Right lobe of liver (tissue), 6 donors: ENCODE data around the gene VWA5B1. TPM values are rescaled to one million over a fixed set of nuclear protein-coding genes. Genes with fewer than 3 reads are reported as not detected.

ENCODE experiments used
- ATAC-seq, 4 donors: fragments of 200-7000 bp; cut with Tn5 transposase; one replicate each; pipeline ENCODE4 v1.9.1; 2020; ENCODE audit warnings: mild to moderate bottlenecking in 4 of 4, moderate library complexity in 4 of 4
- DNase-seq, 3 donors: peaks; one replicate each; pipeline ENCODE4 v3.0.0-alpha.2; 2020
- H3K27ac ChIP-seq, 3 donors: fragments of 200-600 bp; one replicate each; pipeline ENCODE4 v1.8.0; 2022
- H3K27me3 ChIP-seq, 2 donors: fragments of 200-600 bp; one replicate each; pipeline ENCODE4 v1.8.0; 2022
- H3K36me3 ChIP-seq, 4 donors: fragments of 200-600 bp; sonication (generic) in 1 of 4; one replicate each; pipeline versions ENCODE4 v1.5.1 to v1.8.0; 2017 to 2022; ENCODE audit warnings: control low read depth in 1 of 4
- H3K4me1 ChIP-seq, 4 donors: fragments of 200-600 bp; sonication (generic) in 1 of 4; one replicate each; pipeline versions ENCODE4 v1.5.1 to v1.8.0; 2017 to 2022; ENCODE audit warnings: control low read depth in 1 of 4
- H3K4me3 ChIP-seq, 3 donors: fragments of 200-600 bp; one replicate each; pipeline ENCODE4 v1.8.0; 2022
- H3K9me3 ChIP-seq, 4 donors: fragments of 200-600 bp; sonication (generic) in 1 of 4; one replicate each; pipeline versions ENCODE4 v1.5.1 to v1.8.0; 2017 to 2022; ENCODE audit warnings: control low read depth in 1 of 4
- POLR2A ChIP-seq: fragments of 450-650 bp; IDR thresholded peaks from one replicate; pipeline ENCODE4 v1.6.1; 2017; ENCODE audit warnings: antibody characterized with exemption, mild to moderate bottlenecking
- WGBS: methylation state at CpG from one replicate; pipeline ENCODE4 v1.1.6; 2018; ENCODE audit warnings: low coverage, low lambda C conversion rate; ENCODE audit not compliant: insufficient coverage; ENCODE audit errors: missing lambda C conversion rate; 5-methylcytosine and 5-hydroxymethylcytosine counted together
- intact Hi-C, 2 donors: fragments of 100-400 bp; cut with DNase I; formaldehyde crosslinking; loops; one replicate each; pipeline versions ENCODE4 v1.11.2 to v1.14.1; 2022
- total RNA-seq, 6 experiments: library from RNA; depleted of rRNA in 2 of 6; stranded (reverse); fragments of >200 nt in 2 of 6; fragmentation: NEBNext Ultra II Directional in 3 of 6; extraction: Animal tissue kit (Norgen Biotek cat#: 25700) in 3 of 6; gene quantifications; one replicate each; pipeline versions ENCODE4 v1.1.0 to v1.2.4, GENCODE V29; 2016 to 2023
- TF ChIP-seq, protein P1 (sequence below), 4 donors: fragments of 200-600 bp in 3 of 4; fragments of 450-650 bp in 1 of 4; IDR thresholded peaks; one replicate each; pipeline versions ENCODE4 v1.5.1 to v1.8.0; 2016 to 2022; ENCODE audit warnings: antibody characterized with exemption in 4 of 4, mild to moderate bottlenecking in 2 of 4
- donor health status: DM: no; HTN: yes; CAD: no.
- donor health status: DM: no; HTN: no; CAD: no.
- donor health status: DM: no; HTN: no; CAD: no.
- donor health status: DM: no; HTN: yes; CAD: no.
- donor health status: DM: no; HTN: yes; CAD: no.

VWA5B1 gene
- total RNA-seq, 6 experiments from 2014 or later, result not detected

DNA sequence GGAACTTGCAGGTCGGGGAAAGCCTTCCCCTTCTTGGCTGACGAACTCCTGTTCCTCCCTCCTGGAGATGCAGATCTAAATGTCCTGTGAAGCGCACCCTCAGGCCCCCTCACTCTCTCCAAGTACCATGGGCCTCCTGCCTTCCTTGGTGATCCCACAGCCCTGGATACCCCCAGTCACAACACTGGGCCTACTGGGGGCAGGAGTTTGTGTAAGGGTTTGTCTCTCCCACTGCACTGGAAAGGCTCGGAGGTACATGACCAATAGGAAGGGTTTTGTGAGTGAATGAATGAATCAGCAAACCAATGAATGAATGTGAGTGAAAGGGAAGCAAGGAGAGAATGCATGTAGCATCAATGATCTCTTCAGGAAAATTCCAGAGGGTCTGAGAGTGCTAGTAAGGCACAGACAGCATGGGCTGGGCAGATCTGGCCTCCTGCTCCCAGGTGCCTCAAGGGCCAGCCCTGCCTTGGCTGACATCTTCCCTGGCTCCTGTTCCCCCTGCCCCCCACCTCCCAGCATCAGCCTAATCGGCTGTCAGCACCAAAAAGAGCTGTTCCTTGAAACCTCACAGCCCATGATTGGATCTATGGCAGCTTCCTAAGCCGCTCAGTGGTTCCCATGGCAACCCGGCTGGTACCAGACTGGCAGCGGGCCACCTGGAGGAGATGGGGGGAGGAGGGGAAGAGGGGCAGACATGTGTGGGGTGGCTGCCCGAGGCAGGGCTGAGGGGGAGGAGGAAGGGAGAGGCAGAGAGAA, 95.8 kb downstream of the VWA5B1 start:
- no peak overlapping the region for H3K27ac ChIP-seq
- H3K36me3 ChIP-seq, result no peaks in the 10 kb centered on the region
- 7% methylated on average over 6 of the region's 9 CpGs for WGBS
- DNase-seq (no peak), ATAC-seq (no peak)
- H3K4me1 ChIP-seq, result no peaks in the 10 kb centered on the region
- no peak overlapping the region for H3K4me3 ChIP-seq
- H3K9me3 ChIP-seq, result no peaks in the 10 kb centered on the region
- intact Hi-C loops, result no loop called here
- no peaks in the 10 kb centered on the region for H3K27me3 ChIP-seq
- TF ChIP-seq, protein P1, sequence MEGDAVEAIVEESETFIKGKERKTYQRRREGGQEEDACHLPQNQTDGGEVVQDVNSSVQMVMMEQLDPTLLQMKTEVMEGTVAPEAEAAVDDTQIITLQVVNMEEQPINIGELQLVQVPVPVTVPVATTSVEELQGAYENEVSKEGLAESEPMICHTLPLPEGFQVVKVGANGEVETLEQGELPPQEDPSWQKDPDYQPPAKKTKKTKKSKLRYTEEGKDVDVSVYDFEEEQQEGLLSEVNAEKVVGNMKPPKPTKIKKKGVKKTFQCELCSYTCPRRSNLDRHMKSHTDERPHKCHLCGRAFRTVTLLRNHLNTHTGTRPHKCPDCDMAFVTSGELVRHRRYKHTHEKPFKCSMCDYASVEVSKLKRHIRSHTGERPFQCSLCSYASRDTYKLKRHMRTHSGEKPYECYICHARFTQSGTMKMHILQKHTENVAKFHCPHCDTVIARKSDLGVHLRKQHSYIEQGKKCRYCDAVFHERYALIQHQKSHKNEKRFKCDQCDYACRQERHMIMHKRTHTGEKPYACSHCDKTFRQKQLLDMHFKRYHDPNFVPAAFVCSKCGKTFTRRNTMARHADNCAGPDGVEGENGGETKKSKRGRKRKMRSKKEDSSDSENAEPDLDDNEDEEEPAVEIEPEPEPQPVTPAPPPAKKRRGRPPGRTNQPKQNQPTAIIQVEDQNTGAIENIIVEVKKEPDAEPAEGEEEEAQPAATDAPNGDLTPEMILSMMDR (IDR thresholded peaks at IDR 0.05), result no peak
- no peak for TF ChIP-seq POLR2A

DNA sequence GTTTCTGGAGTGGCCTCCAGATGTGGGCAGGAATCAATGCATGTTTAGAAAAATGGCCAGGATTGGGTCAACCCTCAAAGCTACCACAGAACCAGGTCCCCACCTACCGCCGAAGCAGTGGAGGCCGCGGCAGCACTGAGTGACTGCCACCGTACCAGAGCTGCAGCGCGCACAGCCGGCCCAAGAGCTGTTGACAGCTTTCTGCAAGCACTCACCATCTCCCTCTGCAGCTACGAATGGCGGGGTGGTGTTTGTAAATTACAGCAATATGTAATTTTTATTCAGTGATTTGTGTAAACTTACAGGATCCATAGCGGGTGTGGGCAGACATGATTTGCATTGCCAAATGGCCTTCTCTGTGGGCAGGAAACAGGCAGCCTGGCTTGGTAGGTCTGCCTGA, 98.9 kb downstream of the VWA5B1 start:
- ATAC-seq, result no peak

DNA sequence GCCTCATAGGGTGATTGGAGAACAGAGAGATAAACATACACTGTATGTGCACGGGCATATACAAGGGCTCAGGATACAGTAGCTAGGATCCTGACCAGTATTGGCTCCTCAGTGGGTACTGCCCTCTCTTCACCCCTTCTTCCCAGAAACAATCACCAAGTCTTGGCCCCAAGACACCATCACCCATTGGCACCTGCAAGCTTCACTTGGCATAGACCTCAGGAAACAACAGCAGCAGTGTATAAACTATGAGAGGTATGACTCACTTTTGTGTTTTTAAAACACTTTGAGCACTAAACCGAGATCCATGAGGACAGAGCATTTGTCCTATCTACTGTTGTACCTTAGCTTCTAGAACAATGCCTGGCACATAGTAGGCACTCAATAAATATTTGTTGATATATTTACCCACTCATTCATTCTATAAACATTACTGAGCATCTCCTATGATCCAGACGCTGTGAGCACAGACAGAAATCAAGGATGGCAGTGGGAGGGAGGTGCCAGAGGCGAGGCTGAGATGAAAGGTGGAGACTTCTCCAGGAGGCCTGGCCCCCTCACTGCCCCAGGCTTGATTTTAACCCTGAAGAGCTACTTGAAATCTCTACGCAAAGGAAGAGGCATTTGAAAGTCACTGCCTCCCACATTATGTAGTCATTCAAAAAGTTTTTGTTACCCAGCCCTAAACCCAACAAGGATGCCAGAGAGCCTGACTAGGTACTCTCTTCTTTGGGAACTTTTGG, 100.1 kb downstream of the VWA5B1 start:
- DNase-seq (no peak), ATAC-seq (no peak)
- H3K4me1 ChIP-seq, result no peaks in the 10 kb centered on the region
- no peaks in the 10 kb centered on the region for H3K9me3 ChIP-seq
- no peaks in the 10 kb centered on the region for H3K36me3 ChIP-seq
- no peaks in the 10 kb centered on the region for H3K27me3 ChIP-seq
- no peak overlapping the region for H3K4me3 ChIP-seq
- TF ChIP-seq, protein P1 (IDR thresholded peaks at IDR 0.05), result no peak
- no peak for TF ChIP-seq POLR2A
- intact Hi-C loops, result no loop called here
- 40% methylated on average over 4 of the region's 5 CpGs for WGBS
- no peak overlapping the region for H3K27ac ChIP-seq

More for the DNA sequence above, 98.9 kb downstream of the VWA5B1 start:
- WGBS, result 68% methylated on average over 4 of the region's 11 CpGs
- H3K9me3 ChIP-seq, result no peaks in the 10 kb centered on the region
- DNase-seq, result no peak
- H3K27me3 ChIP-seq, result no peaks in the 10 kb centered on the region
- TF ChIP-seq POLR2A, result no peak
- H3K4me1 ChIP-seq, result no peaks in the 10 kb centered on the region
- intact Hi-C loops, result no loop called here
- H3K4me3 ChIP-seq, result no peak overlapping the region
- no peaks in the 10 kb centered on the region for H3K36me3 ChIP-seq
- H3K27ac ChIP-seq, result no peak overlapping the region

DNA sequence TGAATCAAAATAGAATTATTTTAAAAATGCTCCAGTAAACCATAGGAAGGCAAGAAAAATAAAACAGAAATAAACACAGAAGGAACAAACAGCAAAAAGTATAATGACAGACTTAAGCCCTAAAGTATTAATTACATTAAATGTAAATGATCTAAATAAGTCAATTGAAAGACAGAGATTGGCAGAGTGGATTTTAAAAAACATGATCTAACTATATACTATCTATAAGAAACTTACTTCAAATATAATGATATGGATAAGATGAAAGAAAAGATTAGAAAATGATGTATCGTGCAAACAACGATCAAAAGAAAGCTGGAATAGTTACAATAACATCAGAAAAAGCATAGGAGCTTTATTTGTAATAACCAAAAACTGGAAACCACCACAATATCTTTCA, 104.6 kb downstream of the VWA5B1 start:
- H3K9me3 ChIP-seq, result no peaks in the 10 kb centered on the region
- WGBS, result 55% methylated on average over 2 of the region's 2 CpGs
- no peak for DNase-seq
- intact Hi-C loops, result no loop called here
- H3K27ac ChIP-seq, result no peak overlapping the region
- H3K27me3 ChIP-seq, result no peaks in the 10 kb centered on the region
- H3K4me1 ChIP-seq, result no peaks in the 10 kb centered on the region
- no peak for TF ChIP-seq POLR2A
- TF ChIP-seq, protein P1 (IDR thresholded peaks at IDR 0.05), result no peak
- H3K4me3 ChIP-seq, result no peak overlapping the region
- ATAC-seq, result no peak
- no peaks in the 10 kb centered on the region for H3K36me3 ChIP-seq

DNA sequence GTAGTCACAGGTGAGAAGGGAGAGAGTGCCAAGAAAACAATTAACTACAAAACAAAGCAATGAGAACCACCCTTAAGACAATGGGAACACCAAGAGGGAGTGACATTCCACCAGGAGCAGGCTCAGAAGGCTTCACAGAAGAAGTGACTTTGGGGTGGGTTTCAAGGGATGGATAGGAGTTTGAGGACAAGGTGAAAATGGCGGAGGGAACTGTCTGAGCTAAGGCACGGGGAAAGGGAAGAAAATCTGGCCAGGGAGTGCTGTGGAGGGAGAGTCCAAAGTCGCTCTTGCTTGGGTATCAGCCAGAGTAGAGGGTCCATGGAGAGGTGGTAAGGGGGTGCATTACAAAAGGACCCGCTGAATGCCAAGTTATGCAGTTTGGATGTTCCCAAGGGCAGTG, 108.1 kb downstream of the VWA5B1 start:
- no peak for ATAC-seq
- no peak overlapping the region for H3K4me3 ChIP-seq
- no peak for DNase-seq
- H3K9me3 ChIP-seq, result no peaks in the 10 kb centered on the region
- H3K27ac ChIP-seq, result no peak overlapping the region
- intact Hi-C loops, result no loop called here
- H3K27me3 ChIP-seq, result no peaks in the 10 kb centered on the region
- H3K4me1 ChIP-seq, result no peaks in the 10 kb centered on the region
- WGBS, result 59% methylated on average over 4 of the region's 4 CpGs
- no peak for TF ChIP-seq POLR2A
- TF ChIP-seq, protein P1 (IDR thresholded peaks at IDR 0.05), result no peak
- H3K36me3 ChIP-seq, result no peaks in the 10 kb centered on the region
